Mucosa of descending colon (tissue), 3 donors: ENCODE data around the gene INPP5A. TPM values are rescaled to one million over a fixed set of nuclear protein-coding genes. Genes with fewer than 3 reads are reported as not detected.
"Not testable (repeated sequence)": the region's sequence is repeated elsewhere in the genome, so short reads cannot be mapped to it uniquely, and the experiment has no call there.

Source experiments
- ATAC-seq: fragments of 200-7000 bp; cut with Tn5 transposase; one replicate; pipeline ENCODE4 v1.9.1; 2020; ENCODE audit warnings: mild to moderate bottlenecking, moderate library complexity
- DNase-seq, 3 donors: peaks; one replicate each; pipeline ENCODE4 v3.0.0-alpha.2; 2020
- H3K36me3 ChIP-seq: fragments of 200-600 bp; one replicate; pipeline ENCODE4 v1.8.0; 2021; ENCODE audit warnings: low read depth, mild to moderate bottlenecking
- H3K4me1 ChIP-seq: fragments of 200-600 bp; one replicate; pipeline ENCODE4 v1.8.0; 2021; ENCODE audit warnings: low read depth, mild to moderate bottlenecking
- H3K4me3 ChIP-seq: fragments of 200-600 bp; one replicate; pipeline ENCODE4 v1.8.0; 2021; ENCODE audit warnings: mild to moderate bottlenecking
- H3K9me3 ChIP-seq: fragments of 200-600 bp; one replicate; pipeline ENCODE4 v1.8.0; 2021; ENCODE audit warnings: mild to moderate bottlenecking
- CTCF ChIP-seq: fragments of 200-600 bp; IDR thresholded peaks from one replicate; pipeline ENCODE4 v1.8.0; 2022; ENCODE audit warnings: antibody characterized with exemption, mild to moderate bottlenecking
- intact Hi-C, 2 donors: fragments of 100-400 bp; cut with DNase I in 1 of 2; cut with micrococcal nuclease in 1 of 2; formaldehyde crosslinking; loops; one replicate each; pipeline versions ENCODE4 v1.11.0 to v1.11.1; 2022; cut with DNase I, micrococcal nuclease
- total RNA-seq, 3 donors: library from RNA; stranded (reverse); fragmentation: NEBNext Ultra II Directional in 2 of 3; extraction: Animal tissue kit (Norgen Biotek cat#: 25700) in 2 of 3; gene quantifications; one replicate each; pipeline versions ENCODE4 v1.2.1 to v1.2.4, GENCODE V29; 2021 to 2023
- donor health status: DM: no; HTN: no; CAD: no; lungs with moderate emphysema.
- donor health status: DM: no; HTN: no; CAD: no.
- donor health status: DM: no; HTN: yes; CAD: no.

Gene INPP5A
- total RNA-seq, 3 donors from 2014 or later, result 31.7 to 92.8 (median 32.0) TPM

GRCh38 chr10:132595854-132596253, 58.3 kb downstream of the INPP5A start:
- H3K9me3 ChIP-seq, result peaks cover 7% of the 10 kb centered on the region
- DNase-seq, result no peak
- no peak for TF ChIP-seq CTCF
- no peak for ATAC-seq
- no peak overlapping the region for H3K4me3 ChIP-seq
- no peaks in the 10 kb centered on the region for H3K36me3 ChIP-seq
- intact Hi-C loops, result loop anchor here in 1 of 2 donors (10.0 kb wide), 1 partner anchor 61 kb away; the partner anchor contains the start of gene INPP5A
- peaks cover 32% of the 10 kb centered on the region for H3K4me1 ChIP-seq

- ATAC-seq (no peak), DNase-seq (no peak)
- Histone ChIP-seq H3K4me3 (no peak overlapping the region), H3K36me3 (no peaks in the 10 kb centered on the region), H3K4me1 (peaks cover 23% of the 10 kb centered on the region), H3K9me3 (peaks cover 7% of the 10 kb centered on the region)
- TF ChIP-seq CTCF, result no peak
- intact Hi-C loops, result loop anchor here in 1 of 2 donors (10.0 kb wide), 1 partner anchor 62 kb away; the partner anchor contains the start of gene INPP5A
These were observed 59.2 kb downstream of the INPP5A start for GRCh38 chr10:132596742-132597279.

- Histone ChIP-seq H3K4me1 (peaks cover 15% of the 10 kb centered on the region), H3K9me3 (peaks cover 7% of the 10 kb centered on the region), H3K36me3 (no peaks in the 10 kb centered on the region), H3K4me3 (no peak overlapping the region)
- intact Hi-C loops, result loop anchor here in 1 of 2 donors (10.0 kb wide), 1 partner anchor 63 kb away; the partner anchor contains the start of gene INPP5A
- no peak for TF ChIP-seq CTCF
- ATAC-seq (no peak), DNase-seq (no peak)
These were observed 60.1 kb downstream of the INPP5A start for GRCh38 chr10:132597654-132598053.

GRCh38 chr10:132599023-132599618, 61.5 kb downstream of the INPP5A start:
- not testable (repeated sequence) for DNase-seq, H3K36me3 ChIP-seq, H3K9me3 ChIP-seq, H3K4me3 ChIP-seq, H3K4me1 ChIP-seq
- ATAC-seq, result peak; percentile 90
- intact Hi-C loops, result loop anchor here in 1 of 2 donors (10.0 kb wide), 1 partner anchor 64 kb away; the partner anchor contains the start of gene INPP5A

- H3K4me3 ChIP-seq, result no peak overlapping the region
- TF ChIP-seq CTCF, result no peak
- no peaks in the 10 kb centered on the region for H3K36me3 ChIP-seq
- ATAC-seq, result no peak
- DNase-seq, result no peak
- H3K9me3 ChIP-seq, result peaks cover 7% of the 10 kb centered on the region
- H3K4me1 ChIP-seq, result no peaks in the 10 kb centered on the region
- intact Hi-C loops, result loop anchor here in 1 of 2 donors (10.0 kb wide), 1 partner anchor 65 kb away; the partner anchor contains the start of gene INPP5A
These were observed 62.1 kb downstream of the INPP5A start for GRCh38 chr10:132599732-132600131.

- no peak for DNase-seq
- peaks cover 7% of the 10 kb centered on the region for H3K9me3 ChIP-seq
- no peak for TF ChIP-seq CTCF
- H3K4me3 ChIP-seq, result no peak overlapping the region
- intact Hi-C loops, result no loop called here
- no peak for ATAC-seq
- peaks cover under 1% of the 10 kb centered on the region for H3K4me1 ChIP-seq
- H3K36me3 ChIP-seq, result no peaks in the 10 kb centered on the region
These were observed 62.8 kb downstream of the INPP5A start for GRCh38 chr10:132600416-132600815.
